Thymus (tissue), 11 donors: ENCODE data around the gene RRBP1. TPM values are rescaled to one million over a fixed set of nuclear protein-coding genes. Genes with fewer than 3 reads are reported as not detected.

Source experiments
- DNase-seq, 9 donors: peaks; one replicate each; pipeline ENCODE4 v3.0.0-alpha.2; 2013; ENCODE audit warnings: low spot score in 9 of 9, low read depth in 6 of 9, missing footprints in 1 of 9
- H3K27ac ChIP-seq, 2 donors: one replicate each; pipeline ENCODE4 v1.5.1; 2013; ENCODE audit warnings: control low read depth in 1 of 2, low read depth in 1 of 2, low read length in 1 of 2, mild to moderate bottlenecking in 1 of 2, moderate library complexity in 1 of 2
- H3K27me3 ChIP-seq, 2 donors: one replicate each; pipeline ENCODE4 v1.5.1; 2013; ENCODE audit warnings: low read length in 1 of 2; ENCODE audit not compliant: control insufficient read depth in 2 of 2, insufficient read depth in 1 of 2
- H3K36me3 ChIP-seq, 2 donors: one replicate each; pipeline ENCODE4 v1.5.1; 2013; ENCODE audit warnings: low read length in 1 of 2, mild to moderate bottlenecking in 1 of 2, moderate library complexity in 1 of 2; ENCODE audit not compliant: control insufficient read depth in 2 of 2, insufficient read depth in 2 of 2
- H3K4me1 ChIP-seq, 2 donors: one replicate each; pipeline ENCODE4 v1.5.1; 2013; ENCODE audit warnings: low read length in 2 of 2; ENCODE audit not compliant: control insufficient read depth in 2 of 2, insufficient read depth in 2 of 2
- H3K4me3 ChIP-seq, 2 donors: one replicate each; pipeline ENCODE4 v1.5.1; 2013; ENCODE audit warnings: low read length in 2 of 2, control low read depth in 1 of 2, mild to moderate bottlenecking in 1 of 2
- H3K9me3 ChIP-seq, 2 donors: one replicate each; pipeline ENCODE4 v1.5.1; 2013; ENCODE audit warnings: low read length in 1 of 2, mild to moderate bottlenecking in 1 of 2; ENCODE audit not compliant: control insufficient read depth in 2 of 2, insufficient read depth in 1 of 2
- WGBS: extraction: QIAGEN DNeasy Blood & Tissue Kit; methylation state at CpG from one replicate; pipeline ENCODE4 v1.1.7; 2013; 5-methylcytosine and 5-hydroxymethylcytosine counted together
- polyA plus RNA-seq: library from polyadenylated mRNA; stranded (reverse); fragments of 200-250 nt; gene quantifications from one replicate; pipeline ENCODE4 v1.2.3, GENCODE V29; 2013
- total RNA-seq: library from RNA; stranded (reverse); fragments of 120-200 nt; gene quantifications from one replicate; pipeline ENCODE4 v1.2.4, GENCODE V29; 2013
- donor health status: healthy.

Gene RRBP1
- total and polyA plus RNA-seq, 2 donors = 20.7 to 24.2 TPM

- 99% methylated on average over 5 of the region's 5 CpGs for WGBS
- no peak for DNase-seq
- no peaks in the 10 kb centered on the region for H3K27me3 ChIP-seq
- H3K36me3 ChIP-seq = no peaks in the 10 kb centered on the region
- no peak overlapping the region for H3K4me3 ChIP-seq
- no peaks in the 10 kb centered on the region for H3K4me1 ChIP-seq
- no peaks in the 10 kb centered on the region for H3K9me3 ChIP-seq
- H3K27ac ChIP-seq = no peak overlapping the region
Observed at GRCh38 chr20:17704589-17705317, 22.7 kb upstream of the RRBP1 start.

- no peak for DNase-seq
Observed at GRCh38 chr20:17701826-17702225, 19.8 kb upstream of the RRBP1 start.

GRCh38 chr20:17700637-17701036, 18.6 kb upstream of the RRBP1 start:
- Histone ChIP-seq H3K36me3 (no peaks in the 10 kb centered on the region), H3K27ac (no peak overlapping the region), H3K9me3 (no peaks in the 10 kb centered on the region), H3K27me3 (no peaks in the 10 kb centered on the region), H3K4me1 (no peaks in the 10 kb centered on the region), H3K4me3 (no peak overlapping the region)
- 96% methylated on average over 7 of the region's 7 CpGs for WGBS
- DNase-seq = no peak

More at GRCh38 chr20:17701826-17702225, 19.8 kb upstream of the RRBP1 start:
- H3K36me3 ChIP-seq = no peaks in the 10 kb centered on the region
- H3K4me3 ChIP-seq = no peak overlapping the region
- no peaks in the 10 kb centered on the region for H3K27me3 ChIP-seq
- no peaks in the 10 kb centered on the region for H3K4me1 ChIP-seq
- no peak overlapping the region for H3K27ac ChIP-seq
- WGBS = 91% methylated on average over 4 of the region's 4 CpGs
- no peaks in the 10 kb centered on the region for H3K9me3 ChIP-seq

- Histone ChIP-seq H3K4me1 (no peaks in the 10 kb centered on the region), H3K27me3 (no peaks in the 10 kb centered on the region), H3K27ac (no peak within 1 kb of the TSS), H3K9me3 (no peaks in the 10 kb centered on the region), H3K4me3 (no peak within 1 kb of the TSS), H3K36me3 (no peaks in the 10 kb centered on the region)
- WGBS = 93% methylated on average over 3 of the region's 3 CpGs
- DNase-seq = no peak
Observed at GRCh38 chr20:17699931-17700351, 17.9 kb upstream of the RRBP1 start, which contains the start of gene BANF2. Gene BANF2 (plus strand): TSS chr20:17699966. CDS start chr20:17725026, 25,060 bp downstream.

- no peak for DNase-seq
- H3K4me3 ChIP-seq = no peak overlapping the region
- 67% methylated on average over 5 of the region's 5 CpGs for WGBS
Observed at GRCh38 chr20:17698384-17698783, 16.3 kb upstream of the RRBP1 start.

GRCh38 chr20:17697171-17697570, 15.1 kb upstream of the RRBP1 start:
- H3K4me3 ChIP-seq = no peak overlapping the region
- no peaks in the 10 kb centered on the region for H3K36me3 ChIP-seq
- no peaks in the 10 kb centered on the region for H3K9me3 ChIP-seq
- peaks cover 0 to 2% of the 10 kb centered on the region in 2 donors for H3K27me3 ChIP-seq
- DNase-seq = no peak
- H3K4me1 ChIP-seq = no peaks in the 10 kb centered on the region
- WGBS = 96% methylated on average over 1 of the region's 1 CpG
- no peak overlapping the region for H3K27ac ChIP-seq

More at GRCh38 chr20:17698384-17698783, 16.3 kb upstream of the RRBP1 start:
- Histone ChIP-seq H3K27me3 (peaks cover 0 to 2% of the 10 kb centered on the region in 2 donors), H3K36me3 (no peaks in the 10 kb centered on the region), H3K27ac (no peak overlapping the region), H3K9me3 (no peaks in the 10 kb centered on the region), H3K4me1 (no peaks in the 10 kb centered on the region)

- no peak for DNase-seq
- no peak overlapping the region for H3K4me3 ChIP-seq
- 97% methylated on average over 1 of the region's 1 CpG for WGBS
- no peaks in the 10 kb centered on the region for H3K36me3 ChIP-seq
- H3K9me3 ChIP-seq = no peaks in the 10 kb centered on the region
- peaks cover 0 to 2% of the 10 kb centered on the region in 2 donors for H3K27me3 ChIP-seq
- H3K27ac ChIP-seq = no peak overlapping the region
- no peaks in the 10 kb centered on the region for H3K4me1 ChIP-seq
Observed at GRCh38 chr20:17696287-17696686, 14.2 kb upstream of the RRBP1 start.

- Histone ChIP-seq H3K9me3 (no peaks in the 10 kb centered on the region), H3K27me3 (peaks cover 0 to 4% of the 10 kb centered on the region in 2 donors), H3K4me1 (no peaks in the 10 kb centered on the region), H3K36me3 (no peaks in the 10 kb centered on the region), H3K27ac (no peak overlapping the region), H3K4me3 (no peak overlapping the region)
- DNase-seq = no peak
- WGBS = 77% methylated on average over 3 of the region's 3 CpGs
Observed at GRCh38 chr20:17694767-17695166, 12.7 kb upstream of the RRBP1 start.

- Histone ChIP-seq H3K27me3 (peaks cover 0 to 7% of the 10 kb centered on the region in 2 donors), H3K4me3 (no peak overlapping the region), H3K36me3 (no peaks in the 10 kb centered on the region), H3K9me3 (no peaks in the 10 kb centered on the region), H3K27ac (no peak overlapping the region), H3K4me1 (no peaks in the 10 kb centered on the region)
- DNase-seq = no peak
- 94% methylated on average over 18 of the region's 18 CpGs for WGBS
Observed at GRCh38 chr20:17693444-17694001, 11.5 kb upstream of the RRBP1 start.
